Measurements from ENCODE around the gene SLC9C2.

The SLC9C2 gene

GRCh38 chr1:173459885-173460284 lies 143.0 kb downstream of the SLC9C2 start:
- no peak for TF ChIP-seq CTCF (IDR thresholded peaks at IDR 0.05; ENCODE audit: low read depth, low read length)

GRCh38 chr1:173454966-173455524 lies 147.8 kb downstream of the SLC9C2 start:
- TF ChIP-seq CTCF (IDR thresholded peaks at IDR 0.05; ENCODE audit: low read depth, low read length) = no peak
- DNase-seq (ENCODE audit: extremely low read depth, low read depth) = no peak

More at GRCh38 chr1:173459885-173460284, 143.0 kb downstream of the SLC9C2 start:
- no peak for DNase-seq (ENCODE audit: extremely low read depth, low read depth)

GRCh38 chr1:173453982-173454381 lies 148.9 kb downstream of the SLC9C2 start:
- no peak for TF ChIP-seq CTCF (IDR thresholded peaks at IDR 0.05; ENCODE audit: low read depth, low read length)
- no peak for DNase-seq (ENCODE audit: extremely low read depth, low read depth)

- DNase-seq (ENCODE audit: extremely low read depth, low read depth) = no peak
- TF ChIP-seq CTCF (IDR thresholded peaks at IDR 0.05; ENCODE audit: low read depth, low read length) = no peak
These were observed 150.9 kb downstream of the SLC9C2 start for GRCh38 chr1:173451981-173452380.

Measured in AG09319 (cell line).